GM18517 (cell line): ENCODE measurements around the gene FMO1.
"Not testable (repeated sequence)": the region's sequence is repeated elsewhere in the genome, so short reads cannot be mapped to it uniquely, and the experiment has no call there.

ENCODE experiments used
- ATAC-seq: cut with Tn5 transposase; IDR thresholded peaks from one replicate; pipeline ENCODE4 v1.9.1; 2021; ENCODE audit warnings: mild to moderate bottlenecking, moderate library complexity; ENCODE audit not compliant: unreplicated experiment

FMO1 gene

DNA sequence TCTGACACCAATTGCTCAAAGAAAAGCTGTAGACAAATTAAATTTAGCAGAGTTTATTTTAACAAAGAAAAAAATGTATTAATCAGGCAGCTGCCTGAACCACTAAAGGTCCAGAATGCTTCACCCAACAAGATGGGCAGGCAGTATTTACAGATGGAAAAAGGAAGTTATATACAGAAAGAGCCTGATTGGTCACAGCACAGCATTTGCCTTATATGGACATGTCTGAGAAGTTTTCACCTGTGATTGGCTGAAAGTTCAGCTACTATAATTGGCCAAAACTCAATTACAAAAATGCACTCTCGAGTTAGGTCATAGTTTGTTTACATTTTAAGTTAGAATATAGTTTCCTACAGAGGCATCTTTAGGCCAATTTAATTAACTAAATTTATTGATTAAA, 15.1 kb upstream of the FMO1 start:
- ATAC-seq: no peak

- ATAC-seq: not testable (repeated sequence)
These were observed 12.1 kb upstream of the FMO1 start for GRCh38 chr1:171236231-171236630.

DNA sequence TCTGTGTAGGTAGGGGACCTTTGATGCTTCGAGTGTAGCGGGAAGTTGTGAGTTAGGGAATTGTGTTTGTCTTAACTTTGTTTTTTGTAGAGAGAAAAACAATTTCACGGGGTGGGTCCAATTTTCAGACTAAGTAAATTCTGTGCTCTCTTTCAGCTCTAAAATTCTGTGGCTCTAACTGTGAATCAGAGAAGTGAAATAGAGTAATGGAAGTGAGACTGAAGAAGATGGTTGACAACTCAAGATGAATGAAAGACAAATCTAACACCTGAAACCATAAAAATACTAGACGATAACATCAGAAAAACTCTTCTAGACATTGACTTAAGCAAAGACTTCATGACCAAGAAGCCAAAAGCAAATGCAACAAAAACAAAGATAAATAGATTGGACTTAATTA, 4.4 kb upstream of the FMO1 start:
- ATAC-seq: no peak

DNA sequence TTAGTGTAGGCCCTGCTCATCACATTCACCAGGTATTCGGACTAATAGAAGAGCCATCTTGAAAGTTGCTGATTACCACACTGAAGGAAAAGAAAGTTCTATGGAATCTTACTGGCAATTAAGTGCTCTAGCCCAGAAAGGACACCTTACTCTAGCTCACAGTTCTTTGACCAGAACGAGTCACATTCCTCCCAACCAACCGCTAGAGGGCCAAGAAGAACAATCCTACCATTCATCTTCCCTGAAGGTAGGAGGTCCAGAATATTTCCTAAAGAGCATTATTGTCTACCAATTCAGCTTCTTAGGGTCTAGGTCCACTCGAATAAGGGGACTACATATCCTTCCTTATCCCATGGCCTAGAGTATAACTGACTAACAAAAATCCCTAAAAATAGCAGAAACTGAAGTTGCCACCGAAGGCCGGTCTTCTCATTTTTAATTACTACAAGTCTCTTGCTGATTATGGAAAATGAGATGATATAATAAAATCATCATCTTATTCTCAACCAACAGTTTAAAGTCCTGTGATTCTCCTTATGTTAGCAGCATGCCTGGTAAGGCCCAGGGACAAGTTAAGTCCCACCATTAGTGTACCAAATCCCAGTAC, 2.7 kb upstream of the FMO1 start:
- no peak for ATAC-seq

DNA sequence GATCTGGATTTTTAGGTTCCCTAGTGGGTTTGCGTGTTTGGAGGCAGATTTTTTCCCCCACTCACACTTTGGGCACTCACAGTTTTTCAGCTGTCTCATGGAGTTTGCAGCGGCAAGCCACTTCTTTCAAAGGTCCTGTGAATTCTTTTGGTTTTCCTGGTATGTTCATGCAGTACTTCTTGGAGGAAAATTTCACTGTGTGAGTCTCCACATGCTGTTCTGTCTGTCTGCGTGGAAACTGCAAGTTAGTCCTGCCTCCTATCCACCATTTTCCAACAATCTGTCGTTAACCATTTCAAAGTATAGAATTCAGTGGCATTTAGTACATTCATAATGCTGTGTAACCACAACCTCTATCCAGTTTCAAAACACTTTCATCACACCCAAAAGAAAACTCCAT, 793 bp upstream of the FMO1 start:
- no peak for ATAC-seq

- no peak for ATAC-seq
These were observed 547 bp downstream of the FMO1 start for GRCh38 chr1:171248841-171249240.

- ATAC-seq: no peak
These were observed 2.0 kb downstream of the FMO1 start for GRCh38 chr1:171250263-171250662.

- ATAC-seq: peak; percentile 46
These were observed 3.0 kb downstream of the FMO1 start for GRCh38 chr1:171251042-171251951.

DNA sequence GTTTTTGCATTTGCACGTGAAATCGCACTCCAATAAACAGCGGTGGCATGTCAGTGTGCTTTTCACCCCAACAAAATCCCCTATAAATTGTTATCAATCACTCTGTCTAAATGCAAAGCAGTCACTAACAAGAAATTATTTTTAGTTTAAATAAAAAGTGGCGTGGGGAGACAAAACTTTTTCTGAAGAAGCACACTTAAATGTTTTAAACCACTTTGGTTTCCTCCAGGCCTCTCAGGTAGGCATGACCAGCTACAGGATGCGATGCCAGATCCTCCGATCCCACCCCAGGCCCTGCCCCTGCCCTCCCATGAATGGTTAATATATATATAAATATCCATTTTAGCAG, 3.6 kb downstream of the FMO1 start:
- no peak for ATAC-seq

DNA sequence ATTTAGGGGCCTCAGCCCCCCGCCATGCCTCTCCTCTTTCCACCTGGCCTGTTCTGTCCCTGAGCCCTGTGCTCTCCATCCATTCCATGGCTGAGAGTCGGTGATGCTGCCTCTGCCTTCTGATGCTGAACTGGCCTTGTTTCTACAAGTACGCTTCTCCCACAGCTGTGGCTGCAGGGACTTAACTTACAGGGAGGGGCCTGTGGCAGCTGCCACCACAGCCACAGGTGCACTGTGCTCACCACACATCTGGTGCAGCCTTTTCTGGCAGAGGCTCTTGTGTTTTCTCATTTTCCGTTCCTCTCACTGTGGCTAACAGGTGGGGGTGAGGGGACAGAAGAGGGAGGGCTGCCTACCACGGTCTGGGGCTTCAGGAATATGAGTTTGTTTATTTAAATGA, 4.2 kb downstream of the FMO1 start:
- peak; percentile 71 for ATAC-seq

DNA sequence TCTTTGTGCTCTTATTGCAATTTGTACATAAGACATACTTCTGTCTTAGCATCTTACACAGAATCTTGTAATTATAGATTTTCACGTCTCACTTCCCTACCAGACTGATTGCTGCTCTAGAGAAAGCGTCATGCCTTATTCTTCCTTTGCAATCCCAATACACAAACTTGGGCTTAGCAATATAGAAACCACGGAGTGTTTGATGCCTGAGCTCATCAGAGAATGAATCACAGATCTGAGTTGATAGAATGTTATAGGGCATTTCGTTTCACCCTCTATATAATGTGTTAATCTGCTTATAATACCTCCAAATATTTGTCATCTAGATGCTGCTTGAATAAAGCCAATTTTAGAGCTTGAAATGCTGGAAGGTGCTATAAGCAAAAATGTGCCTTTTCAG, 6.6 kb downstream of the FMO1 start:
- no peak for ATAC-seq

GRCh38 chr1:171256940-171257606, 8.8 kb downstream of the FMO1 start:
- no peak for ATAC-seq

- no peak for ATAC-seq
These were observed 9.3 kb downstream of the FMO1 start for GRCh38 chr1:171257607-171258076.

DNA sequence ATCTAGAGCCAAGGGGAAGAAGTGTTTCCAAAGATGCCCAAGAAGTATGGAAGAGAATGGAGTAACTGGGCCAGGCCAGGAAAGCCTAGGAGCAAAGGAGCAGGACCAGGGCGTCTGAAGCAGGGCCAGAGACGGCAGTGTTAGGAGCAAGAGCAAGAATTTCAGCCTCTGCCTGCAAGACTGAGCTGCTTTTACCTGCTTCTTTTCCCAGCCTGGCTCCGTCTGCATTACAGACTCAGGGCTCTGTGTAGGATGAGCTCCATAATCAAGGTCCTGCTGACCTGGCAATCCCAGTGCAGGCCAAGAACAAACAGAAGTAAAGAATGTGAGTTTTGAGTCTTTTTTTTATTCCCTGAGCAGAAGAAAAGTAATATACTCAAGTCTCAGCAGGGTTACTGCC, 10.1 kb downstream of the FMO1 start:
- ATAC-seq: no peak

DNA sequence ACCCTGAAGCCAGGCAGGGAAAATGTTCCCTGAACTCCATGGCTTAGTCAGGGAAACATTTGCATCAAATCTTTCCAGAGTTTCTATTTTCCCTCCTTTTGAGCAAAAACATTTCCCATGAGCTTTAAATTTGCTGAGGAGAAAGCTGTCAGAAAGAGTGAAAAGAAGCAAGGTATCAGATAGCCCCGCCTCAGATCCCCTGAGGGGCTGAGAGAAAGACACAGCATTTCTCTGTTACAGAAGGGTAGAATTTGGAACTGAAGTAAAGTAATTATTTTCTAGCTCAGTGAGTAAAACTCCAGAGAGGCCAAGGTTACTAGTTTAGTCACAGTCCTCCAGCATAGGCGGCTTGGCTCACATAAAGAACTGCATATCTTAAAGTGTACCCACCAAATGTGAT, 10.6 kb downstream of the FMO1 start:
- ATAC-seq: no peak

GRCh38 chr1:171261336-171261735, 13.0 kb downstream of the FMO1 start:
- no peak for ATAC-seq

DNA sequence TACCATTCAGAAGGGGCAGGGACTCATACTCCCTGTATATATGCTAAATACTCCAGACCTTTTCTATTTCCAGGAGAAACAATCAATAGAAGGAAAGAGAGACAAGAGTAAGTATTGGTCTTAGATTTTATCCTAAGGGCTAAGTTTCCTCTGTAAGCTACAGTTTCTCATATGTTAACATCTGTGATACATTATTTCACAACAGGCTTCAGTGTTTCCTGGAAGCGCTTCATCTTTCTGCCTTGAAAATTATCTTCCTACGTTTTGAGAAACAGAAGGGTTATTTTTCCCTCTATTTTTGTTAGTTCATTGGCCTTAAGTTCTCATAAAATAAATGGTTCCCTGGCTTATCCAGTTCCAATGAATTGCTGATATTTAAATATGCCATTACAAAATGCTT, 15.6 kb downstream of the FMO1 start:
- no peak for ATAC-seq

DNA sequence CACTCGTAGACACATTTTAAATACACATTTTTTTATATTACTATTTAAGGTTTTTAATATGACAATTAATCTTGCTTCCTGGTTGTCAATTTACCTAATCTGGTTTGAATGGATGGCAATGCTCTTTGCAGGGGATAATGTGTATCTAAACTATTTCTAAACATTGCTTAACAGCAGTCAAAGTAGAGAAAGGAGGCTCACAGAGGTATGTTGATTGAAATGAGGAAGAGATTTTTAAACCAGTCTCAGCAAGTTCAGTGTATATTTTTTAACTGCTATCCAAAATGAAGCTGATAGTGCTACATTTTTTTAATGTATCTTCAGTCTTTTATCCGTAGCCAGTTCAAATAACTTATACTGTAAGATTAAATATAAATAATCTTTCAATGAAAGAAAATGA, 17.4 kb downstream of the FMO1 start:
- ATAC-seq: no peak

DNA sequence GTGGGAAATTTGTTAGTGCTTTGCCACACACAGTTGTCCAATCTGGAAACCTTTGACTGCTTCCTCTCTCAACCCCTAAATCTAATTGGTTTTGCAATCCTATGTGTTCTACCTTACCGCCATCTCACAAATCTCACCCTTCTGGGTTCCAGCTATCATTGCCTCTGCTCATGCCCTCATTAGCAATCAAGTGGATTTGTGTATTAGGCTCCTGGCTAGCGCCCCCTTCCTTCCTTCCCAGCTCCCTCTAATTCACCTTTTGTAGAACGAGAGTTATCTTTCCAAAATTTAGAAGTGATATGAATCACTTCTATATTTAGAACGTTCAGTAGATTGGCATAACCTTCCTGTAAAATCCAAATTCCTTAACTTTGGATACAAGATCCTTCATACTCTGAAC, 18.6 kb downstream of the FMO1 start:
- ATAC-seq: no peak

DNA sequence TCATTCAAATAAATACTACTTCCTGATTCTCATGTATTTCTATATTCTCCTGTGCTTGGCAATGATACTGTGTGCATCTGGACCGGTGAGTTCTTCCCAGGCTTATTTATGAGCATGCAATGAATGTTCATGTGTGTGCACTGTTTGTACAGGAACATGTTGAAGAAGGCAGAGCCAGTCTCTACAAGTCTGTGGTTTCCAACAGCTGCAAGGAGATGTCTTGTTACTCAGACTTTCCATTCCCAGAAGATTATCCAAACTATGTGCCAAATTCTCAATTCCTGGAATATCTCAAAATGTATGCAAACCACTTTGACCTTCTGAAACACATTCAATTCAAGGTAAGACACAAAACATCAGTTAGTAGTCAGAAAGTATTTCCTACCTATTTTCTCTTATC, 19.1 kb downstream of the FMO1 start:
- ATAC-seq: no peak

DNA sequence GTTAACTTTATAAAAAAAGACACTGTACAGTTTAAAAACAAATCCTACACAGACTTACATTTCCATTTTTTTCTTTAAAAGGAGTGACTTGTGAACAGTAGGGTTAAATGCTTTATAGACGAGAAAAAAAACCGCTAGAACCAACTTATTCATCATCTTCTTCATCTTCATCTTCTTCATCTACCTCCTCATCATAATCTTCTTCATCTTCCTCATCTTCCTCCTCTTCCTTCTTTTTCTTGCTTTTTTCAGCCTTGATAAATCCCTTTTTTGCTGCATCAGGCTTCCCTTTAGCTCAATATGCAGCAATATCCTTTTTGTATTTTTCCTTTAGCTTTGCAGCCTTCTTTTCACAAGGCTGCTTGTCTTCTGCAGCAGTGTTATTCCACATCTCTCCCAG, 22.5 kb downstream of the FMO1 start:
- ATAC-seq: no peak

DNA sequence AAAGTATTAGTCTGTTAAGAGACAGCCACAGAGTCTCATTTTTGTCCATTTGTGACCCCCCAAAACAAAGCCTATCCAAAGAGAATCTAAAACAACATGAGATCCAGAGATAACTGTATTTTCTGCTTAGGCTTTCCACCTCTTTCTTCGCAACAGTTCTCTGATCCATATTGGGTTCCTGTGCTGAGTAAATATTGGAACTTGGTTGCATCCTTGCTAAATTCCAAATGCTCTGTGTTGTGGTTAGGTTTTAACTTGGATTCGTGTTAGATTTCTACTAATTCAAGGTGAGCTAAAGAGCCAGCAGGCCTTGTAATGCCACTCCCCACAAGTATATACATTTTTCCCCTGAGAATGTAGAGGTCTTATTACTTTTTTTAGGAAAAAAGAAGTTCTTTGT, 29.2 kb downstream of the FMO1 start:
- no peak for ATAC-seq
